SU-DHL-6 (cell line): ENCODE measurements around the gene SENP7.

Experiments
- H2AFZ ChIP-seq: fragments of 200-600 bp; sonication (generic); 2 replicates; pipeline ENCODE4 v1.6.1; 2014; ENCODE audit warnings: low read depth, mild to moderate bottlenecking, moderate library complexity, mixed read lengths, antibody characterized with exemption, low read length; ENCODE audit not compliant: severe bottlenecking
- H3F3A ChIP-seq: fragments of 200-600 bp; shearing (Covaris generic); 2 replicates; pipeline ENCODE4 v1.6.0; 2016; ENCODE audit warnings: antibody characterized with exemption, mild to moderate bottlenecking; ENCODE audit not compliant: insufficient read depth
- H3K27ac ChIP-seq: fragments of 200-600 bp; sonication (generic); 2 replicates; pipeline ENCODE4 v1.5.1; 2016; ENCODE audit warnings: low read depth, mild to moderate bottlenecking, low read length, moderate library complexity, mixed read lengths
- H3K27me3 ChIP-seq: fragments of 200-600 bp; sonication (generic), shearing (Covaris generic); 2 replicates; pipeline ENCODE4 v1.6.0; 2014; ENCODE audit warnings: mild to moderate bottlenecking, low read length
- H3K36me3 ChIP-seq: fragments of 200-600 bp; sonication (generic); 2 replicates; pipeline ENCODE4 v1.6.1; 2014; ENCODE audit warnings: mild to moderate bottlenecking, low read length, mixed read lengths
- H3K4me2 ChIP-seq: fragments of 300-600, 200-600 bp; shearing (Covaris generic), sonication (generic); 2 replicates; pipeline ENCODE4 v1.6.0; 2014; ENCODE audit warnings: low read length, low read depth, mild to moderate bottlenecking; ENCODE audit not compliant: poor library complexity, severe bottlenecking
- H3K4me3 ChIP-seq: fragments of 200-600 bp; sonication (generic); 2 replicates; pipeline ENCODE4 v1.5.1; 2014; ENCODE audit warnings: antibody characterized with exemption, low read length, mild to moderate bottlenecking, mixed read lengths; ENCODE audit not compliant: insufficient read depth, poor library complexity, severe bottlenecking
- H3K79me2 ChIP-seq: fragments of 200-600 bp; sonication (generic); 2 replicates; pipeline ENCODE4 v1.6.1; 2014; ENCODE audit warnings: mild to moderate bottlenecking, low read length, moderate library complexity; ENCODE audit not compliant: insufficient read depth
- H3K9ac ChIP-seq: fragments of 200-600 bp; sonication (generic); 2 replicates; pipeline ENCODE4 v1.7.0; 2014; ENCODE audit warnings: mild to moderate bottlenecking, low read length
- H3K9me2 ChIP-seq: fragments of 200-600 bp; sonication (generic); replicated peaks from 2 replicates; pipeline ENCODE4 v1.6.1; 2014; ENCODE audit warnings: low read length; ENCODE audit not compliant: insufficient read depth
- H3K9me3 ChIP-seq: fragments of 200-600 bp; sonication (generic); 2 replicates; pipeline ENCODE4 v1.6.1; 2014; ENCODE audit warnings: low read length, mixed read lengths; ENCODE audit not compliant: insufficient read depth
- H4K20me1 ChIP-seq: fragments of 200-600 bp; sonication (generic); 2 replicates; pipeline ENCODE4 v1.6.1; 2014; ENCODE audit warnings: low read depth, mild to moderate bottlenecking, antibody characterized with exemption, low read length, moderate library complexity, mixed read lengths
- EZH2phosphoT487 ChIP-seq: fragments of 200-600 bp; sonication (generic), shearing (Covaris generic); conservative IDR thresholded peaks from 2 replicates; pipeline ENCODE4 v1.6.1; 2018; ENCODE audit warnings: mild to moderate bottlenecking, antibody characterized with exemption, low read length, moderate library complexity, mixed read lengths
- TF ChIP-seq, protein P1 (sequence below): fragments of 200-600 bp; sonication (generic); IDR thresholded peaks from one replicate; pipeline ENCODE4 v1.5.1; 2017; ENCODE audit warnings: antibody characterized with exemption, mild to moderate bottlenecking, low read length, moderate library complexity; ENCODE audit not compliant: insufficient read depth, poor library complexity, severe bottlenecking

Gene SENP7

DNA sequence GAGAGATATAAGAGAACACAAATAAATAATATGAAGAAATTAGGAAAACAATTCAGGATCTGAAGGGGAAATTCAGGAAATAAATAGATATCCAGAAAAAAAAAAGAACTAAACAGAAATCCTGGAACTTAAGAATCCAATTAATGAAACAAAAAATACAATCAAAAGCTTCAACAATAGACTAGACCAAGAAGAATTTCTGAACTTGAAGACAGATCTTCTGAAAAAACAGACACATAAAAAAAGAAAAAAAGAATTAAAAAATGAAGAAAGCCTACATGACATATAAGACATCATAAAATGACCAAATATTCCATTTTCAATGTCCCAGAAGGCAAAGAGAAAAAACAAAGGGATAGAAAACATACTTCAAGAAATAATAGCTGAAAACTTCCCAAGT lies 124.3 kb downstream of the SENP7 start:
- Histone ChIP-seq H3K27ac (no peak overlapping the region), H3K27me3 (no peaks in the 10 kb centered on the region), H3K36me3 (peaks cover 3% of the 10 kb centered on the region; the same call in 1 of the 2 replicates), H3K4me2 (no peak overlapping the region), H3K9me2 (no peaks in the 10 kb centered on the region), H3F3A (peaks cover 3% of the 10 kb centered on the region; the same call in 1 of the 2 replicates), H2AFZ (no peak overlapping the region), H3K4me3 (no peak overlapping the region), H3K9ac (no peak overlapping the region), H3K9me3 (peaks cover 14% of the 10 kb centered on the region; the same call in 1 of the 2 replicates), H4K20me1 (no peaks in the 10 kb centered on the region), H3K79me2 (no peaks in the 10 kb centered on the region)
- TF ChIP-seq, protein P1, sequence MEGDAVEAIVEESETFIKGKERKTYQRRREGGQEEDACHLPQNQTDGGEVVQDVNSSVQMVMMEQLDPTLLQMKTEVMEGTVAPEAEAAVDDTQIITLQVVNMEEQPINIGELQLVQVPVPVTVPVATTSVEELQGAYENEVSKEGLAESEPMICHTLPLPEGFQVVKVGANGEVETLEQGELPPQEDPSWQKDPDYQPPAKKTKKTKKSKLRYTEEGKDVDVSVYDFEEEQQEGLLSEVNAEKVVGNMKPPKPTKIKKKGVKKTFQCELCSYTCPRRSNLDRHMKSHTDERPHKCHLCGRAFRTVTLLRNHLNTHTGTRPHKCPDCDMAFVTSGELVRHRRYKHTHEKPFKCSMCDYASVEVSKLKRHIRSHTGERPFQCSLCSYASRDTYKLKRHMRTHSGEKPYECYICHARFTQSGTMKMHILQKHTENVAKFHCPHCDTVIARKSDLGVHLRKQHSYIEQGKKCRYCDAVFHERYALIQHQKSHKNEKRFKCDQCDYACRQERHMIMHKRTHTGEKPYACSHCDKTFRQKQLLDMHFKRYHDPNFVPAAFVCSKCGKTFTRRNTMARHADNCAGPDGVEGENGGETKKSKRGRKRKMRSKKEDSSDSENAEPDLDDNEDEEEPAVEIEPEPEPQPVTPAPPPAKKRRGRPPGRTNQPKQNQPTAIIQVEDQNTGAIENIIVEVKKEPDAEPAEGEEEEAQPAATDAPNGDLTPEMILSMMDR, result no peak
- no peak for TF ChIP-seq EZH2phosphoT487

DNA sequence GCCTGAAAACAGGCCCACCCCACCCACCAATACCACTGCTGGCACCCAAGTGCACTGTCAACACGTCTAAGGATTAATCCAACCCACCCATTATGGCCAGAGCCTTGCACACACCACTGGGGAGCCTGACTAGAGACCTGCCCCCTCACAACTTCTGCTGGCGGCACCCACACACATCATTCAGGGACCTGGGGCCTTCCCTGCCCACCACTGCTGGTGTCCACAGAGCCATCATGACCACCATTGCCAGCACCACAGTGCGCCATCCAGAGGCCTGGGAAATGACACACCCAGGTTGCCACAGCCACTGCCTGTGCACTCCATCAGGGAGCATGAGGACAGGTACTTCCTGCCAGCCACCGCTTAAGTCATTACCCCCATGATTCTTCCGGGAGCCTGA lies 125.7 kb downstream of the SENP7 start:
- Histone ChIP-seq H3K9ac (no peak overlapping the region), H3K27me3 (no peaks in the 10 kb centered on the region), H3K9me2 (no peaks in the 10 kb centered on the region), H3K79me2 (no peaks in the 10 kb centered on the region), H3K9me3 (0 out of 2 replicates have a peak, but pooled peaks cover 6% of the 10 kb centered on the region), H3K4me2 (no peak overlapping the region), H4K20me1 (no peaks in the 10 kb centered on the region), H3K4me3 (no peak overlapping the region), H2AFZ (no peak overlapping the region), H3K27ac (no peak overlapping the region), H3K36me3 (peaks cover 3% of the 10 kb centered on the region; the same call in 1 of the 2 replicates), H3F3A (0 out of 2 replicates have a peak, but pooled peaks cover under 1% of the 10 kb centered on the region)
- TF ChIP-seq, protein P1, result no peak
- no peak for TF ChIP-seq EZH2phosphoT487

DNA sequence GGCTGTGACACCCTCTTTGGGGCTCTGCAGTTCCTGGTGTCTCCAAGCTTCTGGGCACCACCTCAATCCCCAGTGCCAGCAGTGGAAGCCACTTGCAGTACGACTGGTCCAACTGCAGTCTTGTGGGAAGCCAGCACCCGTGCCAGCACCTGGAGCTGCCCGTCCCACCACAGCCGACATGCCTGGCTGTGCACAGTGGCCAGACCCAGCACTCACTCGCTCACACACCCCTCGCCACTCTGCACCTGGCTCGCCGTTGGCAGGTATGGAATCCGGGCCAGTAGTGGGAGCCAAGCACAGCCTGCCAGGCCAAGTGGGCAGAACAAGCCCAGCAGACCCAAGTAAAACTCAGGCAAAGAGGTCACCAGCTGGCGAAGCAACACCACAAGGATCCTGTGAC lies 128.6 kb downstream of the SENP7 start:
- TF ChIP-seq, protein P1, result no peak
- TF ChIP-seq EZH2phosphoT487, result no peak
- H4K20me1 ChIP-seq, result no peaks in the 10 kb centered on the region
- no peaks in the 10 kb centered on the region for H3K27me3 ChIP-seq
- no peaks in the 10 kb centered on the region for H3K79me2 ChIP-seq
- H3K9me3 ChIP-seq, result 0 out of 2 replicates have a peak, but pooled peaks cover 4% of the 10 kb centered on the region
- no peak overlapping the region for H2AFZ ChIP-seq
- H3K9me2 ChIP-seq, result no peaks in the 10 kb centered on the region
- H3K36me3 ChIP-seq, result peaks cover 3% of the 10 kb centered on the region; the same call in 1 of the 2 replicates
- H3K9ac ChIP-seq, result no peak overlapping the region
- no peak overlapping the region for H3K27ac ChIP-seq
- H3K4me3 ChIP-seq, result no peak overlapping the region
- H3K4me2 ChIP-seq, result no peak overlapping the region
- H3F3A ChIP-seq, result 0 out of 2 replicates have a peak, but pooled peaks cover 5% of the 10 kb centered on the region
